NCI-H2196 treated with DMSO at 0.1 percent for 48 hours (cell line): ENCODE measurements around the gene FAAH.
"Not testable (repeated sequence)": the region's sequence is repeated elsewhere in the genome, so short reads cannot be mapped to it uniquely, and the experiment has no call there.

Experiments
- DNase-seq: peaks from one replicate; lab custom pipeline; 2025; ENCODE audit not compliant: unreplicated experiment; lab: John Stamatoyannopoulos, UW

Gene FAAH

GRCh38 chr1:46394108-46394871, at the start of gene FAAH:
FAAH (plus strand) TSS chr1:46394317; CDS start chr1:46394349, 32 bp downstream.
- DNase-seq: peak; percentile 57

- no peak for DNase-seq
Observed at GRCh38 chr1:46344481-46344880, 49.6 kb upstream of the FAAH start.

GRCh38 chr1:46345281-46345680, 48.8 kb upstream of the FAAH start:
- DNase-seq: no peak

- no peak for DNase-seq
Observed at GRCh38 chr1:46352363-46352762, 41.8 kb upstream of the FAAH start.

GRCh38 chr1:46355920-46356319, 38.2 kb upstream of the FAAH start:
- DNase-seq: not testable (repeated sequence)

- no peak for DNase-seq
Observed at GRCh38 chr1:46362158-46362557, 32.0 kb upstream of the FAAH start.

GRCh38 chr1:46363121-46363520, 31.0 kb upstream of the FAAH start:
- DNase-seq: no peak

GRCh38 chr1:46364612-46365011, 29.5 kb upstream of the FAAH start:
- no peak for DNase-seq

- not testable (repeated sequence) for DNase-seq
Observed at GRCh38 chr1:46365796-46366195, 28.3 kb upstream of the FAAH start.

- no peak for DNase-seq
Observed at GRCh38 chr1:46367072-46367471, 27.0 kb upstream of the FAAH start.

- not testable (repeated sequence) for DNase-seq
Observed at GRCh38 chr1:46367701-46368100, 26.4 kb upstream of the FAAH start.

- no peak for DNase-seq
Observed at GRCh38 chr1:46368791-46369190, 25.3 kb upstream of the FAAH start.

GRCh38 chr1:46369542-46370213, 24.4 kb upstream of the FAAH start:
- DNase-seq: no peak

- DNase-seq: no peak
Observed at GRCh38 chr1:46370214-46370633, 23.9 kb upstream of the FAAH start.

- no peak for DNase-seq
Observed at GRCh38 chr1:46372431-46372830, 21.7 kb upstream of the FAAH start.

- DNase-seq: no peak
Observed at GRCh38 chr1:46379996-46380395, 14.1 kb upstream of the FAAH start.

- no peak for DNase-seq
Observed at GRCh38 chr1:46380508-46380907, 13.6 kb upstream of the FAAH start.

GRCh38 chr1:46393510-46393909, 607 bp upstream of the FAAH start:
- DNase-seq: no peak

GRCh38 chr1:46394872-46395465, 852 bp downstream of the FAAH start:
- no peak for DNase-seq

- no peak for DNase-seq
Observed at GRCh38 chr1:46396441-46397398, 2.6 kb downstream of the FAAH start.

- DNase-seq: no peak
Observed at GRCh38 chr1:46399307-46399706, 5.2 kb downstream of the FAAH start.
